Right ventricle myocardium superior (tissue), 1 donor: ENCODE results near the gene S100A10. TPM values are rescaled to one million over a fixed set of nuclear protein-coding genes. Genes with fewer than 3 reads are reported as not detected.

ENCODE experiments used
- ATAC-seq: fragments of 200-7000 bp; cut with Tn5 transposase; one replicate; pipeline ENCODE4 v1.9.1; 2020; ENCODE audit warnings: mild to moderate bottlenecking; ENCODE audit not compliant: poor library complexity
- DNase-seq: peaks from one replicate; pipeline ENCODE4 v3.0.0-alpha.2; 2020
- intact Hi-C: fragments of 100-400 bp; cut with DNase I; formaldehyde crosslinking; loops from one replicate; pipeline ENCODE4 v1.11.2; 2022
- long read RNA-seq: library from polyadenylated mRNA; unstranded; transcript quantifications from one replicate; pipeline ENCODE4 v2.0.0, GENCODE V29; 2021
- total RNA-seq: library from RNA; stranded (reverse); fragmentation: NEBNext Ultra II Directional; extraction: Animal tissue kit (Norgen Biotek cat#: 25700); gene quantifications from one replicate; pipeline ENCODE4 v1.2.1, GENCODE V29; 2021
- donor health status: DM: no; HTN: yes; CAD: no; lungs with severe emphysema.

The S100A10 gene, protein sequence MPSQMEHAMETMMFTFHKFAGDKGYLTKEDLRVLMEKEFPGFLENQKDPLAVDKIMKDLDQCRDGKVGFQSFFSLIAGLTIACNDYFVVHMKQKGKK
- 230 TPM for total RNA-seq
- long read RNA-seq, transcript S100A10-202 (3 exons, 1,202 nt) = major isoform, 98 of 100 reads
- long read RNA-seq, partial matches to known transcripts = 1 of 100 reads
- long read RNA-seq, other reads (novel, unspliced or antisense) = 1 of 100 reads

DNA sequence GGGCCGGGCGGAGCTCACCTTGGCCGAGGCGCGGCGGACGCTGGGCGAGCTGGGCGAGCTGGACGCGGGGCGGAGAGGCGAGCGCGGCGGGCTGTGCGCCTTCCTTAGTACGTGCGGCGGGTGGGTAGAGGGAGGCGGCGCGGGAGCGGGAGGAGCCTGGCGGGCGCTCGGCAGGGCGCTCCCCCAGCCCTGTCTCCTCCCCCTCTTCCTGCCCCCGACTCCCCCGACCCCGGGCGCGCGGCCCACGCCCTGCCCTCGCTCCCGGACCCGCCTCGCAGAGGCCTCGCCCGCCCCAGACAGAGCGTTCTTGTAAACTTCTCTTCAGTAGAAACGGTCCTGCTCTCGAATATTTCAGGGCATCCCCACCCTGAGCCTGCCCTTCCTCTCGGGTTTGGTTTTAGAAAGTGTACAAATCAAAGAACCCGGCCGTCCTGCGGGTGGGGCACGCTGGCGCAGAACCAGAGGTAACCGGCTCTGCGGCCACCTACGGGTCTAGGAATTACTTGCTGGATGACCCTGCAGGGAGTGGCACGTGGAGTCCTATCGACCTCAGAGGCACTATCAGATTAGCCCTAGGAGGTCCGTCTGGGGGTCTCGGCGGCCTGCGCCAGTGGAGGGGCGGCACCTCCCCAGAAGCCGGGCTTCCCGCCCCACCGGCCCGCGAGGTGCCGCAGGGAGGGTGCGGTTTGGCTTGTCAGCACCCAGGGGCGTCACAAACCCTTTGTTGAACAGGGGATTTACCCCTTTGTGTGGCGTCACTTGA is at the start of gene S100A10:
Gene S100A10 (minus strand): TSS at position 126 of the 763 bp plus-strand sequence. CDS start 7,629 bp downstream, outside the sequence.
- ATAC-seq = peak; percentile 88
- DNase-seq = peak; percentile 92
- intact Hi-C loops = no loop called here

- DNase-seq = no peak
- intact Hi-C loops = no loop called here
- no peak for ATAC-seq
These were observed 48.4 kb upstream of the S100A10 start for GRCh38 chr1:152042030-152042429.

DNA sequence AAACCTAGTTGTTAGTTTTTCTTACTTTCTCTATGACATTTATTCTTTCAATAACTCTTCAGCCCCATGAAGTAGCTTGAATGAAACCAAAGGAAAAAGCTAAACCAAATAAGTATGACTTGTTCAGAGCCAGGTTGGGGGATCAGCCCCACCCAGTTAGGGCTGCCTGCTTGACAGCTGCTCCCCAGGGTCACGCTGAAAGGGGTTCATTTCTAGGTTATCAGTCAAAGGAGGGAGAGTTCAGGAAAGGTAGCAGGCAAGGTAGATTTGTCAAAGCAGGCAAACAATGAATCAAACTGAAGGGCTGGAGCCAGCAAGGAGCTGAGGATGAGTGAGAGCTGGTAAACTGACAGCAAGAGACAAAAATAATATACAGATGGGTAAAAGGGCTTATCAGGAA is 46.2 kb upstream of the S100A10 start:
- intact Hi-C loops = no loop called here
- DNase-seq (no peak), ATAC-seq (no peak)

DNA sequence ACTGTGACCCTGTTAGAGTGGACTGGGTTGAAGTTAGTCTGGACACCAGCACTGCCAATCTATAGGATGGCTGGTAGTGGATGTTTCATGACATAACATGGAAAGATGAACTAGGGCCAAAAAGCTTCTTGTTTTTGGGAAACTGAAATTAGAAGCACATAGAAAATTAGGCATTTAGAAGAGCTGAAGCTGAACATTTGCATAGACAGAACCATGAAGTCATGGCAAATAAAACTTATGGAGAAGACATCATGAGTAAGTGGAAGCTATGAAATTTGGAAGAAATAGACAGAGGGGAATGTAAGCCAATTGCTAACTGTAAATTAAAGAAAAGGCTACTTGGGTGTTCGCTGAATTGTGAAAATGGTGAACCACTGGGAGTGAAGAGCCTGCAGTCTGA is 45.8 kb upstream of the S100A10 start:
- ATAC-seq = no peak
- intact Hi-C loops = no loop called here

GRCh38 chr1:152038871-152039270 is 45.2 kb upstream of the S100A10 start:
- DNase-seq (no peak), ATAC-seq (no peak)
- intact Hi-C loops = no loop called here

More for the DNA sequence above, 45.8 kb upstream of the S100A10 start:
- no peak for DNase-seq

DNA sequence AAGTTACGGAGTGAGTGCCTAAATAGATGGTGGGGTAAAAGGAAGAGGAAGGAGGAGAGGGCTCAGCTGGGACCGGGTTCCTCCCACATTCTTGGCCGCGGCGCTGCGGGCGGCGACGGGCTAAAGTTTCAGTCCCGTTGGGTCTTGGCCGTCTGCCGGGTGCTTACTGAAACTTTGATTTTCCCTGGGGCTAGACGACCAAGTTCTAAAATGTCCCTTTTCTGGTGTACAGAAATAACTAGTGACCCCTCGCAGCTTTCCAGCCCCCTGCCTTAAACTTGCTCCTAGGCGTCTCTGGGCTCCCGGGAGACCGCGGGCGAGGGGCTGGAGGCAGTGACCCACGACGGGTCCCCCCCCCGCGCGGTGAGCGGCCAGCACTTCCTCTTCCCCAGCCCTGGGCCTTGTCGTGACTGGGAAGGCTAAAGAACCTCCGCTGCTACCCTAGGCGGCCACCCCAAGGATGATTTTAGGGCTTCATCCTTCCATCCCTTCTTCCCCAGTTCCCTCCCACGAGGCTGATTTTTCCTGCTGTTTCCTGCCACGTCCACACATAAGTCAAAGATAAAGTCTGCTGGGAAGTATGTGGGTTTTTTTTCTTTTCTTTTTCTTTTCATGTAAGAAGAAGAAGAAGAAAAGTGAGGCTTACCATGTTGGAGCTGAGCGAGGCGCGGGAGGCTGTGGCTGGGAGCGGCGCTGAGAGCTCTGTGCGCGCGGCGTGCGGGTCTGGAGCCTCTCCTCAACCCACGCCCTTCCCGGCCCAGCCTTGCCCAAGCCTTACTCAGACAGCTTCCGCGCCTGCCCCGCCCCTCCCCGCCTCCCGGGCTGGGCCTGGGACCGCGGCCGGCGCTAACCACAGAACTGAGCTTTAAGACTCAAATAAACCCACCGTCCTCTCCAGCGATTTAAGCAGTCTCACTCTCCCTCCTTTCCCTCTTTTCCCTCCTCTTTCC is 42.9 kb upstream of the S100A10 start, which contains the start of gene S100A11:
Gene S100A11 (minus strand): TSS at position 738 of the 950 bp plus-strand sequence. CDS start 89 bp downstream, at position 649.
- DNase-seq = peak; percentile 97
- peak; percentile 96 for ATAC-seq
- intact Hi-C loops = no loop called here

GRCh38 chr1:152035539-152036266 is 42.0 kb upstream of the S100A10 start:
- intact Hi-C loops = no loop called here
- ATAC-seq (peak; percentile 32), DNase-seq (no peak)

- ATAC-seq (peak; percentile 19), DNase-seq (no peak)
- intact Hi-C loops = no loop called here
These were observed 41.2 kb upstream of the S100A10 start for GRCh38 chr1:152034654-152035538.

- intact Hi-C loops = no loop called here
- DNase-seq (no peak), ATAC-seq (peak; percentile 1)
These were observed 40.6 kb upstream of the S100A10 start for GRCh38 chr1:152034324-152034653.

DNA sequence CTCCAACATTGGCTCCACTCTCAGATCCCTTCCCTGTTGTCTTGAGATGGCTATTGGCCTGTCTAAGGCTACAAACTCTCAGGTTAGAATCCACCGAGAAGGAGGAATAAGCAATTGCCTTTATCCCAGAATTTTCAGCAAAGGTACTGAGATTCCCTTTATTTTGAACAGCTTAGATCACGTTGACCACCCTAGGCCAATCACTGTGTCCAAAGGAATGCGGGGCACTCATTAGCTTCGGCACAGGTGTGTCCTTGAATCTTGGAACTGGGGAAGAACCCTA is 36.2 kb upstream of the S100A10 start:
- DNase-seq (no peak), ATAC-seq (no peak)
- intact Hi-C loops = no loop called here

GRCh38 chr1:152029144-152029928 is 35.7 kb upstream of the S100A10 start:
- intact Hi-C loops = no loop called here
- no peak for DNase-seq
- no peak for ATAC-seq

DNA sequence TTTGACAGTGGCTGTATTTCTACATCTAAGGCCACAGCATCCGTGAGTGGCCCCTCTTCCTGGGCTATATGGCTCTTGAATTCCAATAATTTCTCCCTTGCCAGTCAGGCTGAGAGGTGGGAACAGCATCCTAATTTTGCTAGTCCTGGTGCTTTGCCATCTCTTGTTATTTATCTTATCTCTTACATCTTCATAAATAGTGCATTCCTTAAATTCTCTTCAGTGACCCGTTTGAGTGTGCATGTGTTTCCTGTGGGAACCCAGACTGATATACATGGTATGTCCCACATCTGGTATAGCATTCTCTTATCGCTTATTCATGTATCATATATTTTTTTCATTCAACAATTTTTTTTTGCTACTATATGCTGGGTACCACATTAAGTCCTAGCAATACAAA is 33.2 kb upstream of the S100A10 start:
- DNase-seq = no peak
- intact Hi-C loops = no loop called here
- no peak for ATAC-seq

- intact Hi-C loops = no loop called here
- DNase-seq (no peak), ATAC-seq (no peak)
These were observed 30.6 kb upstream of the S100A10 start for GRCh38 chr1:152024223-152024622.

DNA sequence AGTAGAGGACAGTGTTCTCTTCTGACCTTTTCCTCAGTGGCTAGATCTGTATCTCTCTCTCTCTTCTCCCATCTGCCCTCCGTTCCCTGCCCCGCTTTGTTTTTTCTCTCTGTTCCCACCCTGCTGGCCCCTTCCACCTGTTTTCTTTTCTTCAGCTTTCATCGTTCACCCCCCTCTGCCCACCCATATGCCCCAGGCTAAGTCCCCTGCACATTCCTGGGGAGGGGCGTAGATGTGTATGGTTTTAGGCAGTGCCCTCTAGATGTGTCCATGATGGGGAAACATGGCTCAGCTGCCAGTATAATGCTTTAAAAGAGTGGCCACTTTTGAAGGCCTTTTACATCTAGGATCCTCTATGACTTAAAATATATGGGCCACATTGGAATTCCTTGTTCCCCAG is 29.6 kb upstream of the S100A10 start:
- ATAC-seq (no peak), DNase-seq (no peak)
- intact Hi-C loops = no loop called here

GRCh38 chr1:152022474-152022873 is 28.8 kb upstream of the S100A10 start:
- no peak for ATAC-seq
- intact Hi-C loops = no loop called here

GRCh38 chr1:152021569-152021968 is 27.9 kb upstream of the S100A10 start:
- intact Hi-C loops = no loop called here
- ATAC-seq = no peak

More at GRCh38 chr1:152022474-152022873, 28.8 kb upstream of the S100A10 start:
- DNase-seq = no peak

DNA sequence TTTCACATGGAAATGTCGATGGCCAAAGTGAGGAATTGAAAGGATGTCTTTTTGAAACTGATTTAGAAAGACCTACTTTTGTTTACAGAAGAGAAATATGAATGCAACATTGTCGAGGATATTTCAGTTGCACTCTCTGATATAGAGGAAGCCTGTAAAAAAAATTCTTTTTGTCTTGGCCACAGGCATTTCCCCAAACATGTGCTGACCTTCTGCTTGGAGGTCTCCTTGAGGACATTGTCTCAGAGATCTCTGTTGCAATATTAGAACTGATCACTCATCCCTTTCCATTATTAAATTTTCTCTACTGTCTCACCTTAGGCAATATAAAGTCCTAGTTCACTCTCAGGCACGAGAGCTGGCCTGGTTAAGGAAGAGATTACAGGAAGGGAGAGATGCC is 27.2 kb upstream of the S100A10 start:
- DNase-seq (no peak), ATAC-seq (no peak)
- intact Hi-C loops = no loop called here

More at GRCh38 chr1:152021569-152021968, 27.9 kb upstream of the S100A10 start:
- DNase-seq = no peak
